CD4-positive, alpha-beta T cell (primary cell): ENCODE measurements around the gene SPATS2L. TPM values are rescaled to one million over a fixed set of nuclear protein-coding genes. Genes with fewer than 3 reads are reported as not detected.

Experiments used
- ATAC-seq: fragments of 200-7000 bp; cut with Tn5 transposase; one replicate; pipeline ENCODE4 v1.10.0; 2022; ENCODE audit warnings: mild to moderate bottlenecking; ENCODE audit not compliant: poor library complexity
- CTCF ChIA-PET: fragments of 350-600 bp; sonication (Branson Sonifier 250); formaldehyde crosslinking; loops from one replicate; lab custom pipeline; 2021; ENCODE audit warnings: antibody characterized with exemption, inconsistent platforms; lab: Charles Lee
- POLR2A ChIA-PET: fragments of 350-600 bp; sonication (Branson Sonifier 250); formaldehyde crosslinking; loops from one replicate; lab custom pipeline; 2021; ENCODE audit warnings: antibody characterized with exemption, inconsistent platforms; lab: Charles Lee
- DNase-seq, 14 experiments: peaks; one replicate each; pipeline ENCODE4 v3.0.0-alpha.2; 2013 to 2020; ENCODE audit warnings: mixed read lengths in 2 of 14
- H3K27ac ChIP-seq, 2 donors: one replicate each; pipeline versions ENCODE4 v1.5.1 to v1.7.0; 2013; ENCODE audit warnings: low read length in 2 of 2, low read depth in 1 of 2, mild to moderate bottlenecking in 1 of 2
- H3K27me3 ChIP-seq, 2 experiments: 1 replicate in 1 of 2; 2 replicates in 1 of 2; pipeline versions ENCODE4 v1.6.1 to v1.7.0; 2013; ENCODE audit warnings: low read length in 2 of 2, control low read depth in 1 of 2, mild to moderate bottlenecking in 1 of 2, moderate library complexity in 1 of 2; ENCODE audit not compliant: insufficient read depth in 2 of 2, control insufficient read depth in 1 of 2
- H3K36me3 ChIP-seq: one replicate; pipeline ENCODE4 v1.6.1; 2013; ENCODE audit warnings: low read length, control low read depth; ENCODE audit not compliant: insufficient read depth
- H3K4me1 ChIP-seq: one replicate; pipeline ENCODE4 v1.6.1; 2013; ENCODE audit warnings: low read length, control low read depth; ENCODE audit not compliant: insufficient read depth
- H3K4me3 ChIP-seq: one replicate; pipeline ENCODE4 v1.5.1; 2013; ENCODE audit warnings: mild to moderate bottlenecking, low read length, moderate library complexity
- H3K9me3 ChIP-seq, 2 experiments: 1 replicate in 1 of 2; 2 replicates in 1 of 2; pipeline versions ENCODE4 v1.6.1 to v1.7.0; 2013; ENCODE audit warnings: low read length in 2 of 2, mild to moderate bottlenecking in 2 of 2, control low read depth in 1 of 2, moderate library complexity in 1 of 2; ENCODE audit not compliant: control insufficient read depth in 1 of 2, insufficient read depth in 1 of 2
- H3K27ac Mint-ChIP-seq: one replicate; pipeline ENCODE4 v1.8.0; 2020; ENCODE audit warnings: mixed read lengths
- H3K27me3 Mint-ChIP-seq: one replicate; pipeline ENCODE4 v1.8.0; 2021; ENCODE audit warnings: mixed read lengths
- H3K36me3 Mint-ChIP-seq: one replicate; pipeline ENCODE4 v1.8.0; 2021; ENCODE audit warnings: low read depth, mixed read lengths
- H3K4me1 Mint-ChIP-seq: one replicate; pipeline ENCODE4 v1.8.0; 2021; ENCODE audit warnings: low read depth, mixed read lengths
- H3K4me3 Mint-ChIP-seq: one replicate; pipeline ENCODE4 v1.8.0; 2020; ENCODE audit warnings: mild to moderate bottlenecking, mixed read lengths
- H3K9me3 Mint-ChIP-seq: one replicate; pipeline ENCODE4 v1.8.0; 2020; ENCODE audit warnings: mixed read lengths
- intact Hi-C, 2 experiments: fragments of 100-400 bp; cut with DNase I in 1 of 2; cut with micrococcal nuclease in 1 of 2; formaldehyde crosslinking; loops; one replicate each; pipeline versions ENCODE4 v1.15.1 to v1.9.0; 2023 to 2025; cut with DNase I, micrococcal nuclease
- total RNA-seq, 174 experiments: library from RNA in 2 of 174; stranded (reverse) in 2 of 174; gene quantifications; one replicate each; pipeline ENCODE4 v1.2.3 and lab custom pipeline; 2021 to 2026
- TF ChIP-seq, protein P1 (sequence below): fragments of 200-600 bp; IDR thresholded peaks from one replicate; pipeline ENCODE4 v1.8.0; 2022; ENCODE audit warnings: antibody characterized with exemption, mild to moderate bottlenecking

SPATS2L gene
- total RNA-seq, 2 experiments from 2014 or later = 4.0 to 4.4 TPM

DNA sequence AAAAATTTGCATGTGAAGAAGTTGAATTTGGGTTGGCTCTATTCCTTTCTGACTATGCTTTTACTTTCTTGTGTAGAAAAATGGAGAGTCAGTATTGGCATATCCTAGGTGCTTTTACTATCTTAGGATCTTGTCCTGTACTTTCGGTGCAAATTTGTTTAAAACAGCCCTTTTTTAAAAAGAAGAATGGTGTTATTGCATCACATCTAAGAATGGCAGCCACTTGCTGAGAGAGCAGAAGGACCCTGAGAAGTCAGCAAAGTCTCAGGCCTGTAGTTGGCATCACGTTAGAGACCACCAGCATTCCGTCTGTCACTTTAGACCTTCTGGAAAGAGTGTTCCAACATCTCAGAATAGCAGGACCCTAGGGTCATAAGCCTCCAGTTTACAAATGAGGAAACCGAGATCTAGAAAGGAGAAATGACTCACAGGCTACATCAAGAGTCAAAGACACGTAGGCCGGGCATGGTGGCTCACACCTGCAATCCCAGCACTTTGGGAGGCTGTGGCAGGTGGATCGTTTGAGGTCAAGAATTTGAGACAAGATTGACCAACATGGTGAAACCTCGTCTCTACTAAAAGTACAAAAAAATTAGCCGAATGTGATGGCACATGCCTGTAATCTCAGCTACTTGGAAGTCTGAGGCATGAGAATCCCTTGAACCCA is 42.5 kb downstream of the SPATS2L start:
- Histone ChIP-seq H3K27me3 (no peaks in the 10 kb centered on the region), H3K4me1 (no peaks in the 10 kb centered on the region), H3K36me3 (no peaks in the 10 kb centered on the region), H3K4me3 (no peak overlapping the region), H3K9me3 (no peaks in the 10 kb centered on the region), H3K27ac (no peak overlapping the region)
- Mint-ChIP-seq H3K36me3 (no peaks in the 10 kb centered on the region), H3K9me3 (no peaks in the 10 kb centered on the region), H3K27me3 (no peaks in the 10 kb centered on the region), H3K4me3 (no peak overlapping the region), H3K4me1 (no peaks in the 10 kb centered on the region), H3K27ac (no peak overlapping the region)
- intact Hi-C loops = loop anchor here in 1 of 2 experiments (5.0 kb wide), 1 partner anchor 53 kb away; no protein-coding TSS in a partner anchor
- POLR2A ChIA-PET = no interaction called here
- TF ChIP-seq, protein P1, sequence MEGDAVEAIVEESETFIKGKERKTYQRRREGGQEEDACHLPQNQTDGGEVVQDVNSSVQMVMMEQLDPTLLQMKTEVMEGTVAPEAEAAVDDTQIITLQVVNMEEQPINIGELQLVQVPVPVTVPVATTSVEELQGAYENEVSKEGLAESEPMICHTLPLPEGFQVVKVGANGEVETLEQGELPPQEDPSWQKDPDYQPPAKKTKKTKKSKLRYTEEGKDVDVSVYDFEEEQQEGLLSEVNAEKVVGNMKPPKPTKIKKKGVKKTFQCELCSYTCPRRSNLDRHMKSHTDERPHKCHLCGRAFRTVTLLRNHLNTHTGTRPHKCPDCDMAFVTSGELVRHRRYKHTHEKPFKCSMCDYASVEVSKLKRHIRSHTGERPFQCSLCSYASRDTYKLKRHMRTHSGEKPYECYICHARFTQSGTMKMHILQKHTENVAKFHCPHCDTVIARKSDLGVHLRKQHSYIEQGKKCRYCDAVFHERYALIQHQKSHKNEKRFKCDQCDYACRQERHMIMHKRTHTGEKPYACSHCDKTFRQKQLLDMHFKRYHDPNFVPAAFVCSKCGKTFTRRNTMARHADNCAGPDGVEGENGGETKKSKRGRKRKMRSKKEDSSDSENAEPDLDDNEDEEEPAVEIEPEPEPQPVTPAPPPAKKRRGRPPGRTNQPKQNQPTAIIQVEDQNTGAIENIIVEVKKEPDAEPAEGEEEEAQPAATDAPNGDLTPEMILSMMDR = no peak
- CTCF ChIA-PET = no interaction called here
- no peak for ATAC-seq
- DNase-seq = no peak

DNA sequence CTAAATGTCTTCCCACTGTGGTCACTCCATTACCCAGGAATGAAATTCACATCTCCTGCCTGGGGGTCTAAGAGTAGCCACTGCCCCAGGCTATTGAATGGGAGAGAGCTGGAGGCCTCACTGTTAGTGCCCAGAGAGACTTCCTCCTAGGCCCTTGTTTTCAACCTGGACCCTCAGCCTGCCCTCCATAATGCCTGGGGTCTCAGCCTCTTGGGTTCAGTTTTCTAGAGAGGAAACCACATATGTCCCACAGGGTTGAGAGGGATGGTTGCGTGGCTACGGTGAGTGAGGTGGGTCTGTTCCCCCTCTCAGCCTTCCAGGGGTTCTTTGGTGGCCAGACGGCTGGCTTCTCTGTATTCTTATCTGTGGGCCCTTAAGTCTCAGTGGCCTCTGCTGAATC is 43.4 kb downstream of the SPATS2L start:
- intact Hi-C loops = loop anchor here in 1 of 2 experiments (5.0 kb wide), 1 partner anchor 52 kb away; no protein-coding TSS in a partner anchor
- CTCF ChIA-PET = no interaction called here
- no peak overlapping the region for H3K27ac Mint-ChIP-seq
- Histone ChIP-seq H3K9me3 (no peaks in the 10 kb centered on the region), H3K4me1 (no peaks in the 10 kb centered on the region), H3K36me3 (no peaks in the 10 kb centered on the region), H3K27ac (no peak overlapping the region), H3K27me3 (no peaks in the 10 kb centered on the region), H3K4me3 (no peak overlapping the region)
- ATAC-seq = no peak
- POLR2A ChIA-PET = no interaction called here
- no peaks in the 10 kb centered on the region for H3K27me3 Mint-ChIP-seq
- no peak for DNase-seq
- H3K4me1 Mint-ChIP-seq = no peaks in the 10 kb centered on the region
- H3K36me3 Mint-ChIP-seq = no peaks in the 10 kb centered on the region
- no peak overlapping the region for H3K4me3 Mint-ChIP-seq
- no peaks in the 10 kb centered on the region for H3K9me3 Mint-ChIP-seq
- TF ChIP-seq, protein P1 = no peak

DNA sequence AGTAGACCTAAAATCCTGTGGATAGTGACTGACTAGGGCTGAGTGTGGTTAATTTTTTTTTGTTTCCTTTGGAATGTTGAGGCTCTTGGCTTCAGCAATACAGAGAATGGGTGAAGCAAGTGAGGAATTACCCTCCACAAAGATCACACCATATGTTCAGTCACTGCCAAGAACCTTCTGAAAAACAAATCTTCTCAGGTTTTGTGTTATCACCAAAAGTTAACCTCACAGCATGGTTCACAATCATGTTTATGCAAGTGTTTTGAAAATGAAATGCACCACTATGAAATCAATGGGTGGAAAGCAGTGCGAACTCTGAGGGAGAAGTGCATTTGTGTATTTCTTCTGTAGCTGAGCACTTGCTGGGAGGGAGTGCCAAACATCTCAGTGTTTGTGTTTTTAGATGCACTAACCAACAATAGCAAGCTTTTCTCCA is 44.4 kb downstream of the SPATS2L start:
- intact Hi-C loops = no loop called here
- no peak overlapping the region for H3K4me3 Mint-ChIP-seq
- no peak overlapping the region for H3K27ac Mint-ChIP-seq
- no peaks in the 10 kb centered on the region for H3K36me3 Mint-ChIP-seq
- H3K9me3 Mint-ChIP-seq = no peaks in the 10 kb centered on the region
- H3K4me1 Mint-ChIP-seq = no peaks in the 10 kb centered on the region
- ChIA-PET POLR2A (no interaction called here), CTCF (no interaction called here)
- DNase-seq = no peak
- TF ChIP-seq, protein P1 = no peak
- H3K36me3 ChIP-seq = no peaks in the 10 kb centered on the region
- H3K27me3 ChIP-seq = no peaks in the 10 kb centered on the region
- H3K27ac ChIP-seq = no peak overlapping the region
- H3K4me3 ChIP-seq = no peak overlapping the region
- no peaks in the 10 kb centered on the region for H3K27me3 Mint-ChIP-seq
- no peak for ATAC-seq
- H3K9me3 ChIP-seq = no peaks in the 10 kb centered on the region
- H3K4me1 ChIP-seq = no peaks in the 10 kb centered on the region
